ENCODE measurements around the gene C10orf62. TPM values are rescaled to one million over a fixed set of nuclear protein-coding genes. Genes with fewer than 3 reads are reported as not detected.

C10orf62 gene
- total and polyA plus RNA-seq, 9 of the 15 experiments (the other 6 are each of a cell fraction or from before 2014, with no cell fraction given): not detected

DNA sequence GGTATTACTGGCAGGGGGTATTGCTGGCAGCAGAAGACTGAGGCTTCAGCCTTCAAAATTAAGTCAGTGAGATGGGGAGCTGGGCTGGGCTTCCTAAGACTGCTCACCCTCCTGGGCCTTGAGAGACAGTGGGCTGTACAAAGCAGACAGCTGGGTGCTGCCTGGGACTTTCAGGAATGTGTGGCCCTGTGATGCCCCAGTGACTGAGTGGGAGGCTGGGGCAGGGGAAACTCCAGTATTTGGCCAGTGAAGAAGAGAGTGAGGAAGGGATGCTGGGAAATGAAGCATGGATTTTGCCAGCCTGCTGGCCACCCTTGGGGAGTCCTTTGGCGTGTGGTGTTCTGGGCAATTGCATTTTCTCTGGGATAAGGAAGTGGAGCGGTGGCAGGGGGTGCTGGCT lies 16.5 kb upstream of the C10orf62 start (continued):
- TF ChIP-seq, protein P1, sequence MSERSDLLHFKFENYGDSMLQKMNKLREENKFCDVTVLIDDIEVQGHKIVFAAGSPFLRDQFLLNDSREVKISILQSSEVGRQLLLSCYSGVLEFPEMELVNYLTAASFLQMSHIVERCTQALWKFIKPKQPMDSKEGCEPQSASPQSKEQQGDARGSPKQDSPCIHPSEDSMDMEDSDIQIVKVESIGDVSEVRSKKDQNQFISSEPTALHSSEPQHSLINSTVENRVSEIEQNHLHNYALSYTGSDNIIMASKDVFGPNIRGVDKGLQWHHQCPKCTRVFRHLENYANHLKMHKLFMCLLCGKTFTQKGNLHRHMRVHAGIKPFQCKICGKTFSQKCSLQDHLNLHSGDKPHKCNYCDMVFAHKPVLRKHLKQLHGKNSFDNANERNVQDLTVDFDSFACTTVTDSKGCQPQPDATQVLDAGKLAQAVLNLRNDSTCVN (CRISPR knock-in tag; IDR thresholded peaks at IDR 0.05): no peak

DNA sequence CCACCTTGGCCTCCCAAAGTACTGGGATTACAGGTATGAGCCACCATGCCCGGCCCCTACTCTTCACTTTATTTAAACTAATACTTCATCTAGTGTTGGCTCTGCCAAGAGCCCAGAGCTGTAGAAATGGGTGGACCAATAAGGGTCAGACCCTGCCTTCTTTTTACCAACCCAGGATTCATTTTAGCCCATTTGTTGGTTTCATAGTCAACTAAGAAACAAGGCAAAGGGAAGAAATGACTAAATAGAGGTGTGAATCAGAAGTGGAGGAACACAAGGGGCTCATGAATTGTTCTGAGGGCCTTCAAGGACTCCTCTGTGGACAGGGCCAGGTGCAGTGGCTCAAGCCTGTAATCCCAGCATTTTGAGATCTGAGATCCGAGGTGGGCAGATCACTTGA lies 15.8 kb upstream of the C10orf62 start:
- H3K4me1 ChIP-seq (replicated peaks in 1 of 2; ENCODE audit: control insufficient read depth in 2 of 2, insufficient read depth in 2 of 2, low read length in 2 of 2): peaks cover 2 to 17% of the 10 kb centered on the region in 2 experiments; a peak in 4 of 5 replicates
- H3K27ac ChIP-seq (ENCODE audit: extremely low read depth, low read depth, low read length): no peak overlapping the region
- no peak for DNase-seq (ENCODE audit: extremely low read depth in 1 of 4, low spot score in 3 of 4)
- no peaks in the 10 kb centered on the region for H3K79me2 ChIP-seq (ENCODE audit: control insufficient read depth, insufficient read depth, low read length)
- 22% methylated on average over 2 of the region's 2 CpGs for WGBS (ENCODE audit: insufficient coverage, low coverage, missing lambda C conversion rate)
- no peak overlapping the region for H3K4me2 ChIP-seq (ENCODE audit: insufficient read depth, low read length)
- H3K9ac ChIP-seq (ENCODE audit: insufficient read depth in 1 of 2, low read depth in 2 of 2, low read length in 2 of 2): no peak overlapping the region
- no peak overlapping the region for H3K4me3 ChIP-seq
- no peaks in the 10 kb centered on the region for H4K20me1 ChIP-seq (replicated peaks; ENCODE audit: control insufficient read depth, insufficient read depth, low read length)
- H3K27me3 ChIP-seq (ENCODE audit: control insufficient read depth in 2 of 2, insufficient read depth in 2 of 2, low read length in 2 of 2): no peaks in the 10 kb centered on the region
- ATAC-seq: no peak
- no peaks in the 10 kb centered on the region for H3K36me3 ChIP-seq (ENCODE audit: control insufficient read depth, insufficient read depth, low read length)
- no peak overlapping the region for H2AFZ ChIP-seq (ENCODE audit: low read depth, low read length)
- BruUV-seq (replicated peaks): no TSS peak
- intact Hi-C loops (cut with micrococcal nuclease): loop anchor here (5.0 to 10.0 kb wide), 2 partner anchors 111 to 159 kb away; partner anchors contain the start of gene AVPI1
- FAIRE-seq: no peak
- H3K9me3 ChIP-seq (replicated peaks; ENCODE audit: control insufficient read depth, insufficient read depth, low read depth, low read length): no peaks in the 10 kb centered on the region
- no peaks in the 10 kb centered on the region for H3K9me1 ChIP-seq (ENCODE audit: control insufficient read depth, insufficient read depth, low read length)
- in situ Hi-C loops (cut with MboI): no loop called here
- CTCF ChIA-PET (ENCODE audit: low intra/inter-chr PET ratio): interaction anchor here (3.4 kb wide), 1 partner anchor 39 kb away, joined by 23 read pairs; no protein-coding TSS in a partner anchor
- POLR2A ChIA-PET: interaction anchor here (1.0 to 1.2 kb wide), 2 partner anchors 12 to 39 kb away, joined by 3 read pairs; no protein-coding TSS in a partner anchor
- TF ChIP-seq TEAD2 (tag; IDR thresholded peaks at IDR 0.05) (no peak), ZNF717 (CRISPR knock-in tag; IDR thresholded peaks at IDR 0.05) (no peak), NFRKB (IDR thresholded peaks at IDR 0.05; ENCODE audit: low read depth) (no peak), XRCC3 (IDR thresholded peaks at IDR 0.05) (no peak), NR2C2 (CRISPR knock-in tag; IDR thresholded peaks at IDR 0.05) (no peak), NR2C2 (tag; IDR thresholded peaks at IDR 0.05) (no peak), KLF10 (CRISPR knock-in tag; IDR thresholded peaks at IDR 0.05) (no peak), STAT5B (CRISPR knock-in tag; IDR thresholded peaks at IDR 0.05) (no peak), HNRNPK (IDR thresholded peaks at IDR 0.05; ENCODE audit: low read depth, low read length, poor library complexity, severe bottlenecking) (no peak), RAD51 (IDR thresholded peaks at IDR 0.05; ENCODE audit: borderline replicate concordance, low read depth) (no peak)
- TF ChIP-seq, protein P2, sequence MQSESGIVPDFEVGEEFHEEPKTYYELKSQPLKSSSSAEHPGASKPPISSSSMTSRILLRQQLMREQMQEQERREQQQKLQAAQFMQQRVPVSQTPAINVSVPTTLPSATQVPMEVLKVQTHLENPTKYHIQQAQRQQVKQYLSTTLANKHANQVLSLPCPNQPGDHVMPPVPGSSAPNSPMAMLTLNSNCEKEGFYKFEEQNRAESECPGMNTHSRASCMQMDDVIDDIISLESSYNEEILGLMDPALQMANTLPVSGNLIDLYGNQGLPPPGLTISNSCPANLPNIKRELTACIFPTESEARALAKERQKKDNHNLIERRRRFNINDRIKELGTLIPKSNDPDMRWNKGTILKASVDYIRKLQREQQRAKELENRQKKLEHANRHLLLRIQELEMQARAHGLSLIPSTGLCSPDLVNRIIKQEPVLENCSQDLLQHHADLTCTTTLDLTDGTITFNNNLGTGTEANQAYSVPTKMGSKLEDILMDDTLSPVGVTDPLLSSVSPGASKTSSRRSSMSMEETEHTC (IDR thresholded peaks at IDR 0.05): no peak
- TF ChIP-seq, protein P3, sequence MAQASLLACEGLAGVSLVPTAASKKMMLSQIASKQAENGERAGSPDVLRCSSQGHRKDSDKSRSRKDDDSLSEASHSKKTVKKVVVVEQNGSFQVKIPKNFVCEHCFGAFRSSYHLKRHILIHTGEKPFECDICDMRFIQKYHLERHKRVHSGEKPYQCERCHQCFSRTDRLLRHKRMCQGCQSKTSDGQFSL (CRISPR knock-in tag; IDR thresholded peaks at IDR 0.05): no peak
- TF ChIP-seq, protein P3 (tag; IDR thresholded peaks at IDR 0.05): no peak
- TF ChIP-seq, protein P4, sequence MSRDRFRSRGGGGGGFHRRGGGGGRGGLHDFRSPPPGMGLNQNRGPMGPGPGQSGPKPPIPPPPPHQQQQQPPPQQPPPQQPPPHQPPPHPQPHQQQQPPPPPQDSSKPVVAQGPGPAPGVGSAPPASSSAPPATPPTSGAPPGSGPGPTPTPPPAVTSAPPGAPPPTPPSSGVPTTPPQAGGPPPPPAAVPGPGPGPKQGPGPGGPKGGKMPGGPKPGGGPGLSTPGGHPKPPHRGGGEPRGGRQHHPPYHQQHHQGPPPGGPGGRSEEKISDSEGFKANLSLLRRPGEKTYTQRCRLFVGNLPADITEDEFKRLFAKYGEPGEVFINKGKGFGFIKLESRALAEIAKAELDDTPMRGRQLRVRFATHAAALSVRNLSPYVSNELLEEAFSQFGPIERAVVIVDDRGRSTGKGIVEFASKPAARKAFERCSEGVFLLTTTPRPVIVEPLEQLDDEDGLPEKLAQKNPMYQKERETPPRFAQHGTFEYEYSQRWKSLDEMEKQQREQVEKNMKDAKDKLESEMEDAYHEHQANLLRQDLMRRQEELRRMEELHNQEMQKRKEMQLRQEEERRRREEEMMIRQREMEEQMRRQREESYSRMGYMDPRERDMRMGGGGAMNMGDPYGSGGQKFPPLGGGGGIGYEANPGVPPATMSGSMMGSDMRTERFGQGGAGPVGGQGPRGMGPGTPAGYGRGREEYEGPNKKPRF (IDR thresholded peaks at IDR 0.05; ENCODE audit: low read depth, low read length): no peak

Data from K562 (cell line).